Stimulated activated CD4-positive, alpha-beta T cell treated with anti-CD3 and anti-CD28 coated beads, Interleukin-2, amount 100 ng/mL, for 4 hours (primary cell): ENCODE results near the gene FBRSL1.
"Not testable (repeated sequence)": the region's sequence is repeated elsewhere in the genome, so short reads cannot be mapped to it uniquely, and the experiment has no call there.

Source experiments
- DNase-seq: peaks from one replicate; pipeline ENCODE4 v3.0.0-alpha.2; 2020; ENCODE audit warnings: low read depth

Gene FBRSL1

GRCh38 chr12:132453361-132454192, 36.4 kb upstream of the FBRSL1 start:
- no peak for DNase-seq

GRCh38 chr12:132454193-132454932, 35.6 kb upstream of the FBRSL1 start:
- DNase-seq: no peak

GRCh38 chr12:132454933-132455418, 35.0 kb upstream of the FBRSL1 start:
- no peak for DNase-seq

DNA sequence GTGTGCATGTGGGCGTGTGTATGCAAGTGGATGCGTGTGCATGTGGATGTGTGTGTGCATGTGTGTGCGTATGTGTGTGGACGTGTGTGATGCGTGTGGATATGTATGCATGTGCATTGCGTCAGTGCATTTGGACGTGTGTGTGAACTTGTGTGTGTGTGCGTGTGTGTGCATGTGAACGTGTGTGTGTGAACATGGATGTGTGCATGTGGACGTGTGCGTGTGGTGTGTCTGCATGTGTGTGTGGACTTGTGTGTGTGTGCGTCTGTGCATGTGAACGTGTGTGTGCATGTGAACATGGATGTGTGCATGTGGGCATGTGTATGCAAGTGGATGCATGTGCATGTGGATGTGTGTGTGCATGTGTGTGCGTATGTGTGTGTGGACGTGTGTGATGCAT, 34.4 kb upstream of the FBRSL1 start:
- DNase-seq: no peak

DNA sequence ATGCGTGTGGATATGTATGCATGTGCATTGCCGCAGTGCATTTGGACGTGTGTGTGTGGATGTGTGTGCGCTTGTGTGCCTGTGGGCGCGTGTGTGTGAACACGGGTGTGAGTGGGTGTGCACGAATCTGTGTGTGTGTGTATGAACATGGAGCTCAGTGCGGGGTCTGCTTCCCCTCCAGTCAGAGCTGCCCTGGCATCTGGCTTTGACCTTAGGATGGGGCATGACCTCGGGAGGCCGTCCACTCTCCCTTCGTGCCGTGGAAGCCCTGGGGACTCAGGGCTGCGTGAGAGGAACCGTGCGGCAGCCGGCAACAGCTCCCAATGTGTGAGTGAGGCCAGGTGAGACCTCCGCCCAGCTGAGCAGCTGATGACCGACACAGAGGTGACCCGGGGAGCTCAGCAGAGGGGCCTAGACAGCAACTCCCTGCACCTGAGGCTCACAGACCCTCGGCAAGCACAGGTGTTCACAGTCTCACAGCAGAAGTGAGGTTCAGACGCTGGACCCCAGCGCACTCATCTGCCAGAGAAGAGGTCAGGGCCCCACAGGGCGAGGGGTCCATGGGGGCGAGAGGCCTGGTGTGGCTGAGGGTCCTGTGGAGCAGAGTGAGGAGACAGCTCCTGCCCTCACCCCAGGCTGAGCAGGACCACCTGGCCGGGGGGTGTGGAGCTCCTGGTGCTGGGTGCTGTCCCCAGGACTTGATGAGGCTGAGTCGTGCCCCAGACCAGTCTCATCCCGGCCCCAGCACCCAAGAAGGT, 33.6 kb upstream of the FBRSL1 start:
- DNase-seq: no peak

DNA sequence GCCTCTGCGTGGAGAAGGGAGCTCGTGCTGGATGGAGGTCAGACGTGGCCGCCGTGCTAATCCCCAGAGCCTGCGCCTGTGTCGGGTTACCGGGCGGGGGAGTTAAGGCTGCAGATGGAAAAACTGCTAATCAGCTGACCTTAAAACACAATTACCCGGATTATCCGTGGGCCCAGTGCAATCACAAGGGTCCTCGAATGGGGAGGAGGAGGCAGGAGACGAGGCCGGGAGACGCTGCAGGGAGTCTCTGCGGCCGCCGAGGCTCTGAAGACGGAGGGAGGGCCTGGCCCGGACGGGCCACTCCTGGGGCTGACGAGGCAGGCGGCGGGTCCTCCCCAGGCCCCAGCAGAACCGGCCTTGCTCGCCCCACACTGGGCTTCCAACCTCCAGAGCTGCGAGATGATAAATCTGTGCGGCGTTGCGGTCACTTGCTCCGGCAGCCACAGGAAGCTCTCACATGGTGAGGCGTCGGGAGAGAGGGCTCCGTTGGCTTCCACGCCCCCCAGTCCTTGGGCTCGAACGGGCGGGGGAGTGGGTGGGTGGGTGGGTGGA, 32.9 kb upstream of the FBRSL1 start:
- no peak for DNase-seq

GRCh38 chr12:132458441-132458840, 31.5 kb upstream of the FBRSL1 start:
- no peak for DNase-seq

- no peak for DNase-seq
Observed at GRCh38 chr12:132458846-132459641, 30.9 kb upstream of the FBRSL1 start.

- no peak for DNase-seq
Observed at GRCh38 chr12:132460571-132460970, 29.4 kb upstream of the FBRSL1 start.

DNA sequence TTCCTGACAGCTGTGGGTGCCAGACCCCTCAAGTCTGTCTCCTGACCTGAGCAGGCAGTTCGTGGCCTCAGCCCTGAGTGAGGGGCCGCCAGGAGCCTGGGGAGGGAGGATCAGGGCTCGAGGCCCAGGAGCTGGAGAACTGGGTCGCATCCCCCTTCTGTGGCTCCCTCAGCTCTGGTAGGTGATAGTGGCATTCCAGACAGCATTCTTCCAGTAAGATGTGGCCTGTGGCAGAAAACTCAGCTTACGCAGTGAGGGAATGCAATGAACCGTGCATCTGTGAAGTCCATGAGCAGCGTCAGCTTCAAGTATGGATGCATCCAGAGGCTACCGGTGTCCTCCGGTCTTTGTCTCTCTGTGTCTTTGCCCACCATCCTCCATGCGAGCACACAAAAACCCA, 28.4 kb upstream of the FBRSL1 start:
- DNase-seq: no peak

DNA sequence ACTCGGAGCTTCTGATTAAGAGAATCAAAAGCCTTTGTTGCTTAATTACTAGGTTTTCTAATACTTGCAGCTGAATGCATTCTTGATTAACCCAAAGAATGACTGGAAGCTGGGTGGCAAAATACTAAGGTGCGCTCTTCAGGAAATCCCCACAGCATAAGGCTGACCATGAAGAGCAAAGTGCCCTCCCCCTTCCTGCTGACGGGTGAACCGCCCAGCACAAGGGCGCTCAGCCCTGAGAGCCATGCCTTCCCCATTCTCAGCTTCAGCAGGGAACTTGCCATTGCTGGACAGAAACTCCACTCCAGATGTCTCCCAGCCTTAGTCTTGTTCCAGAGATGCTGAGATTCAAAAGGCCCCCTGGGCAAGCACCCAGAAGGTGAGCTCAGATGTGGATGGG, 27.2 kb upstream of the FBRSL1 start:
- no peak for DNase-seq

DNA sequence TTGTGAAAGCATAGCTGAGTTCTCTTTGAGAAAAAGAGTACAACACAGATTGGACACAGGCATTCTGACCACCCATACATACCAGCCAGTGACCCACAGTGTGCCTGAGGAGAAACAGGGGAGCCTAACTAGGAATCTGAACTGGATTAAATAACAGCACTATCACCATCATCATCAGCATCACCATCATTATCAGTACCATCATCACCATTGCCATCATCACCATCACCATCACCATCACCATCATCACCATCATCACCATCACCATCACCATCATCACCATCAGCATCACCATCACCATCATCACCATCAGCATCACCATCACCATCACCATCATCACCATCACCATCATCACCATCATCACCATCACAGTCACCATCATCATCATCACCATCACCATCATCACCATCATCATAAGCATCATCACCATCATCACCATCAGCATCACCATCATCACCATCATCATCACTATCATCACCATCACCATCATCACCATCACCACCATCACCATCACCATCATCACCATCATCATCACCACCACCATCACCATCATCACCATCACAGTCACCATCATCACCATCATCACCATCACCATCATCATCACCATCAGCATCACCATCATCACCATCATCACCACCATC, 26.5 kb upstream of the FBRSL1 start:
- DNase-seq: not testable (repeated sequence)

- DNase-seq: not testable (repeated sequence)
Observed at GRCh38 chr12:132464304-132464703, 25.6 kb upstream of the FBRSL1 start.

DNA sequence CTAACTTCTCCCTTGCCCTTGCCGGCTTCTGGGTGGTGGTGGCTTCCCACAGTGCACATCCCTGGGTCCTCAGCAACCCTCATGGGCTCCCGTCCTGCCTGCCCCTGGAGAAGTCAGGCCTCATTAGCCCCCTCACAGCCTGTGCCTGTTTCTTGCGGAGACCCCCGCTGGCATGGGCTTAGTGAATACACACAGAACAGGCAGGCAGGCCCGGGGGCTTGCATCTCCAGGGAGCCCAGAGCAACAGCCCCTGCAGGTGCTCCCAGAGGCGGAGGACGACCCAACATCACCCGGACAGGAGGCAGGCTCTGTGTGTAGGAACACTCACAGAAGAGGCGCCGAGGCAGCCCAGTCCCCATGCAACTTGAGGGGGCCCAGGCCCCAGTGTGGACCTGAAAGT, 25.1 kb upstream of the FBRSL1 start:
- DNase-seq: no peak

GRCh38 chr12:132465269-132466190, 24.4 kb upstream of the FBRSL1 start:
- DNase-seq: no peak

- DNase-seq: no peak
Observed at GRCh38 chr12:132466241-132467201, 23.4 kb upstream of the FBRSL1 start.

- DNase-seq: no peak
Observed at GRCh38 chr12:132467511-132467910, 22.4 kb upstream of the FBRSL1 start.

GRCh38 chr12:132469423-132469822, 20.5 kb upstream of the FBRSL1 start:
- DNase-seq: no peak

- DNase-seq: no peak
Observed at GRCh38 chr12:132470397-132470796, 19.6 kb upstream of the FBRSL1 start.
